ENCODE results near the gene SERINC2. TPM values are rescaled to one million over a fixed set of nuclear protein-coding genes. Genes with fewer than 3 reads are reported as not detected.

SERINC2 gene
- total RNA-seq, 6 experiments from 2014 or later = 184 to 276 (median 207) TPM

DNA sequence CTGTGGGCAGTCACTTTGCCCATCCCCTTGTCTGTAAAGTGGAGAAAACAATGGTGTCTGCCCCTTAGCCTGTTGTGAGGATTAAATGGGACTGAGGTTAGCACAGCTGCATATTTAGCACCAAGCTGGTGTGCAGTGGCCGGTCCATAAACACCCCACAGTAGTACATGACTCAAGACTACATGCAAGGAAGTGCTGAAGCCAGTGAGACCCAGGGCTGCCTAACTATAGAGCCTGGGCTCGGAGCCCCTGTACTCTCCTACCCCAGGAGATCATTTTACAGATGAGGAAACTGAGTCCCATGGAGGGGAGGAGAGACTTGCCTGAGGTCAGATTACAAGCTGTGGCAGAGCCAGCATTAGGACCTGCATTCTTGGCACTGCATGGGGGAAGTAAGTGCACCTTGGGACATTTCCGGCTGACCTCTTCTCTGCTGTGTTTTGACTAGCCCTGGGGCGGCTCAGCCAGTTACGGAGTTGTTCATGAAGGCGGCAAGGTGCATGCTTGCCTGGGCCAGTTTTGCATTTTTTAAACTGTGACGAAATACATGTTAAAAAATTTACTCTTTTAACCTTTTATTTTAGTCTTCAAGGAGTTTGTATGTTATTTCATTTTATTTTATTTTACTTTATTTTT lies 3.2 kb downstream of the SERINC2 start:
- H3K27ac Mint-ChIP-seq = 0 out of 2 replicates have a peak overlapping the region, but pooled peaks have one; percentile 2
- H3K9me3 Mint-ChIP-seq = no peaks in the 10 kb centered on the region
- DNase-seq = no peak
- H3K4me1 Mint-ChIP-seq (ENCODE audit: low read depth) = peaks cover 70% of the 10 kb centered on the region
- no peaks in the 10 kb centered on the region for H3K27me3 Mint-ChIP-seq (ENCODE audit: insufficient read depth)
- 0 out of 2 replicates have a peak overlapping the region, but pooled peaks have one; percentile 98 for H3K4me3 Mint-ChIP-seq
- TF ChIP-seq, protein P1, sequence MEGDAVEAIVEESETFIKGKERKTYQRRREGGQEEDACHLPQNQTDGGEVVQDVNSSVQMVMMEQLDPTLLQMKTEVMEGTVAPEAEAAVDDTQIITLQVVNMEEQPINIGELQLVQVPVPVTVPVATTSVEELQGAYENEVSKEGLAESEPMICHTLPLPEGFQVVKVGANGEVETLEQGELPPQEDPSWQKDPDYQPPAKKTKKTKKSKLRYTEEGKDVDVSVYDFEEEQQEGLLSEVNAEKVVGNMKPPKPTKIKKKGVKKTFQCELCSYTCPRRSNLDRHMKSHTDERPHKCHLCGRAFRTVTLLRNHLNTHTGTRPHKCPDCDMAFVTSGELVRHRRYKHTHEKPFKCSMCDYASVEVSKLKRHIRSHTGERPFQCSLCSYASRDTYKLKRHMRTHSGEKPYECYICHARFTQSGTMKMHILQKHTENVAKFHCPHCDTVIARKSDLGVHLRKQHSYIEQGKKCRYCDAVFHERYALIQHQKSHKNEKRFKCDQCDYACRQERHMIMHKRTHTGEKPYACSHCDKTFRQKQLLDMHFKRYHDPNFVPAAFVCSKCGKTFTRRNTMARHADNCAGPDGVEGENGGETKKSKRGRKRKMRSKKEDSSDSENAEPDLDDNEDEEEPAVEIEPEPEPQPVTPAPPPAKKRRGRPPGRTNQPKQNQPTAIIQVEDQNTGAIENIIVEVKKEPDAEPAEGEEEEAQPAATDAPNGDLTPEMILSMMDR (IDR thresholded peaks at IDR 0.05) = no peak
- peaks cover 33% of the 10 kb centered on the region for H3K36me3 Mint-ChIP-seq (ENCODE audit: low read depth)

- Mint-ChIP-seq H3K27ac (peak overlapping the region; percentile 40), H3K9me3 (no peaks in the 10 kb centered on the region), H3K27me3 (ENCODE audit: insufficient read depth) (no peaks in the 10 kb centered on the region), H3K4me1 (ENCODE audit: low read depth) (peaks cover 70% of the 10 kb centered on the region), H3K4me3 (peak overlapping the region; percentile 1; the same call in 1 of the 2 replicates), H3K36me3 (ENCODE audit: low read depth) (peaks cover 33% of the 10 kb centered on the region)
- no peak for DNase-seq
- TF ChIP-seq, protein P1 (IDR thresholded peaks at IDR 0.05) = no peak
Observed at GRCh38 chr1:31417148-31417547, 4.1 kb downstream of the SERINC2 start.

GRCh38 chr1:31418626-31419323 lies 5.8 kb downstream of the SERINC2 start:
- TF ChIP-seq, protein P1 (IDR thresholded peaks at IDR 0.05) = no peak
- no peak overlapping the region; the same call in 1 of the 2 replicates for H3K4me3 Mint-ChIP-seq
- no peaks in the 10 kb centered on the region for H3K27me3 Mint-ChIP-seq (ENCODE audit: insufficient read depth)
- H3K9me3 Mint-ChIP-seq = no peaks in the 10 kb centered on the region
- no peak for DNase-seq
- peaks cover 29% of the 10 kb centered on the region for H3K36me3 Mint-ChIP-seq (ENCODE audit: low read depth)
- H3K27ac Mint-ChIP-seq = peak overlapping the region; percentile 38
- H3K4me1 Mint-ChIP-seq (ENCODE audit: low read depth) = peaks cover 74% of the 10 kb centered on the region

- no peaks in the 10 kb centered on the region for H3K9me3 Mint-ChIP-seq
- TF ChIP-seq, protein P1 (IDR thresholded peaks at IDR 0.05) = no peak
- H3K4me1 Mint-ChIP-seq (ENCODE audit: low read depth) = peaks cover 55% of the 10 kb centered on the region
- no peak overlapping the region for H3K4me3 Mint-ChIP-seq
- no peak overlapping the region for H3K27ac Mint-ChIP-seq
- H3K27me3 Mint-ChIP-seq (ENCODE audit: insufficient read depth) = no peaks in the 10 kb centered on the region
- peaks cover 22% of the 10 kb centered on the region for H3K36me3 Mint-ChIP-seq (ENCODE audit: low read depth)
- DNase-seq = no peak
Observed at GRCh38 chr1:31420716-31421115, 7.7 kb downstream of the SERINC2 start.

GRCh38 chr1:31421371-31422040 lies 8.5 kb downstream of the SERINC2 start:
- TF ChIP-seq, protein P1 (IDR thresholded peaks at IDR 0.05) = peak; percentile 72
- peak overlapping the region; percentile 88 for H3K27ac Mint-ChIP-seq
- peak; percentile 30 for DNase-seq
- H3K4me1 Mint-ChIP-seq (ENCODE audit: low read depth) = peaks cover 48% of the 10 kb centered on the region
- no peaks in the 10 kb centered on the region for H3K27me3 Mint-ChIP-seq (ENCODE audit: insufficient read depth)
- H3K36me3 Mint-ChIP-seq (ENCODE audit: low read depth) = peaks cover 15% of the 10 kb centered on the region
- H3K4me3 Mint-ChIP-seq = no peak overlapping the region; the same call in 1 of the 2 replicates
- H3K9me3 Mint-ChIP-seq = no peaks in the 10 kb centered on the region
